NCI-H2227 treated with DMSO at 0.1 percent for 48 hours (cell line): ENCODE results near the gene ZRANB1.

Source experiments
- DNase-seq: peaks from one replicate; lab custom pipeline; 2025; lab: John Stamatoyannopoulos, UW

ZRANB1 gene

GRCh38 chr10:125018576-125019143 is 76.7 kb downstream of the ZRANB1 start:
- DNase-seq: no peak

DNA sequence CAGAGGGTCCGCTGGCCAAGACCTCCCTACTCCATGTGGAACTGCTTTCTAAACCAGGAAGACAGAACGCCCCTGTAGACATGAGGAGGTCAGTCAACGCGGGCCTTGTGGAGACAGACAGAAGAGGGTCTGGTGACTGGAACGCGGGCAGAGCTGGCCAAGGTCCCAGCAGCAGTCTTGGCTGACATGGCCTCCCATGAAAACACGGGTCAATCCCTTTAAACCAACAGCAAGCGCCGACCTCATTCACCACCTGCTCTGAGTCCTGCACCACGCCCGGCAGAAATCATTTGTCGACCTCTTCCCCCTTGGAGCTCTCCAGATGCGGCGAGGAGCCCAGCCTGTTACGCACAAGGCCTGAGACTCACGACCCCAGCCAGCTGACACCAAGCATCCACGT is 78.5 kb downstream of the ZRANB1 start:
- no peak for DNase-seq

GRCh38 chr10:125020871-125021270 is 78.9 kb downstream of the ZRANB1 start:
- DNase-seq: no peak

- DNase-seq: no peak
These were observed 79.9 kb downstream of the ZRANB1 start for GRCh38 chr10:125021686-125022344.

- no peak for DNase-seq
These were observed 80.7 kb downstream of the ZRANB1 start for GRCh38 chr10:125022671-125023070.

DNA sequence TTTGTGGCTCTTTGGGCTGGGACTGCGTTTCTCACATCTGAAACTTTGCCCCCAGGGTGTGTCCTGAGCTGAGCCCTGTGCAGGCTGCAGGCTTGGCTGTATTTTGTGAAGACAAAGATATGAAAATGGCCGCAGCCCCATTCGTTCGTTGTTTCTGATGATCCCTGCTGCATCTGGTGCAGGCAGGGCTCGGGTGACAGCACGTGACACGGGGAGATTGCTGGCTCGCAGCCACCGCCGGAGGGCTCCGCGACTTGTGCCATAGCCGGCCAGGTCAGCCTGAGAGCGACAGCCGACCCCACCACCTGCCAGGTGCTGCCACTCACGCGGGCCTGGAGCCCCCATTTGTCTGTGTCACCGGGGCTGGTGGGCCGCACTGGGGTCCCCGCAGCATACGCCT is 81.3 kb downstream of the ZRANB1 start:
- no peak for DNase-seq

DNA sequence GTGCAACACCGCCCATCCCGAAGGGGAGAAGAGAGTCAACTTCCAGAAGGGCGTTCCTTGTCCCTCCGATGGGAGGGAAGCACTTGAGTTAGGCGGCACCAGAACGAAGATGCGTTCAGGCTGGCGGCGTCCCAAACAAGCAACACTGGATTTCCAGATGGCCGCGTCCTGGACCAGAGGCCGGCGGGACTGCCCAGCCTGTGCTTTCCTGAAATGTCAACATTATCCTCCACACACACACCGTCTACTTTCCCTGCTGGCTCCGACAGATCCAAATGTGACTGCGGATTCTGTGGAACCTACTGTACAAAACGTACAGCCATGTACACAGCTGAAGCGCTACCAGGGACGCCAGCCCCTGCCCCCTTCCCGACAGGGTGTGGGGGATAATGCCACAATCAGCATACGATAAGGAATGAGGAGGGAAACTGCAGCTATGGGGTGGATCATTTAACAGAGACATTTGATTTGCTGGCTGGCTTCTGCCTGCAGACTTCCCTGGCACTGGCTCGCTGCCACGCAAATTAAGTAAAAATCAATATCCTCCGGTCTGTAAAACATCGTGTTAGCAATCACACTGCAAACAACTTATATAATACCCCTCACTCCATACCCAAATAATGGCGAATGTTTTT is 82.1 kb downstream of the ZRANB1 start:
- peak; percentile 55 for DNase-seq

- no peak for DNase-seq
These were observed 82.7 kb downstream of the ZRANB1 start for GRCh38 chr10:125024497-125025234.

- DNase-seq: no peak
These were observed 83.4 kb downstream of the ZRANB1 start for GRCh38 chr10:125025341-125025740.

DNA sequence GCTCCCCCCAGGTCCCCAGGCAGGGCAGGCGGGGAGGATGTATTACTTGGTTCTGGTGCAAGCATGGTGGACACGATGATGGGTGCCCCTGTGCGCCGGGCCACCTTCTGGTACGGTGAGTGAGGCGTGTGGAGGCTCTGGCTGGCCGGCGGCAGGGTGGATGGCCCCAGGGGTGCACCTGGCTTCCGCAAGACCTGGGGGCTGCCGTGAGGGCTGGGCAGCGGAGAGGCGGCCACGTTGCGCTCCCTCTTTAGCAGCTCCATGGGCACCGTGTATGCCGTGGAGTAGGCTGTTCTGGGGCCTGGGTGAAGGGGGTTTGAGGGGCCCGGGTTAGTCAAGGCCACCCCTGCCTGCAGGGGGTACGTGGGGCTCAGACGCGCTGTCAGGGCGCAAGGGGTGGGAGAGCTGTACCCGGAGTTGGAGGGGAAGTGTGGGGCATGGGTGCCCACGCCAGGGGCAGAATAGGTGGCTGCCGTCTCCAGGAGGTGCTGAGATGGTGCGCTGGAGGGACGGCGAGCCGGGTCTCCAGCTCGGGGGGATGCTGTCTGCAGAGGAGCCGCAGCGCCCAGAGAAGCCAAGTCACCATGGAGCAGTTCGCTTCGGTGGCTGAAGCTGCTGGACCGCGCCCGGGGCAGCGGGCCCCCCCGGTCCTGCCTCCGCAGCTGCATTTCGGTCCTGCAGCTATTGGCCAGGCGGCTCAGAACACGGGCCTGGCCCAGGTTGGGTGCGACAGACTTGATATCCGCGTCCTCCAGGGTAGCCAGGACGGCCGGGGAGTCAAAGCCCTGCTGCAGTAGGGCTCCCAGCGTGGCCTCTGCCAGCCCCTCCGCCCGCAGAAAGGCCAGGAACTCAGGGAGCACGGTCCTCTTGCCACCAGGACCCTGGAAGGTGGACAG is 84.4 kb downstream of the ZRANB1 start:
- no peak for DNase-seq

DNA sequence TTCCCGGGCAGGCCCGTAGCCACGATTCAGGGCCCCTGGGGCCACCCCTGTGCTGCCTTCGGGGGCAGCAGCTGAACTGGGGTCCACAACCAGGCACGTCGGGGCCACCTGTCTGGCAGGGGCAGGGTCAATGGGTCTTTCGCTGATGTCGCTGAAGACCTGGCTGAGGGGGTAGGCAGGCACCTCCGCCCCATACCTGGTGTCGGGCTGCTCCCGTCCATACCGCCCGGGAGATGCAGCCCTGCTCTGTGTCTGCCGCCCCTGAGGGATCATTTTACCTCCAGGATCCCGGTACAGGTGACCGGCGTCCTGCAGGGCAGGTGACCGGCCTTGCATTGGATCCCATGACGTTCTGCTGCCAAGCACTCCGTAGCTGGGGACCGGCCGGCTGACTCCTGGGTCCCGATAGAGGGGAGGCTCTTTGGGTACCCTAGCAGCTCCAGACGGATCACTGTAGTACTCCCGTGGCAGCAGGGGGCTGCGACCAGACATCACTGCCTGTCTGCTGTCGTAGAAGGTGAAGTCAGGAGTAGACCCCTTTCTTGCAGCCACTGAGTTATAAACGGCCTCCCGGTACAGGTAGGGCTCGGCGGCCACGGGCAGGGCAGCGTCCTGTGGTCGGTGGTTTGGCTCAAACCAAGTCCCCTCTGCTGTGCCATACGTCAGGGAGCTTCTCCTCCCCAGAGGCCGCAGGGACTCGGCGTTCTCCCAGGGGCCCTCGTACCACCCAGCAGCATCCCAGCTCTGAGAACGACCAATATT is 85.2 kb downstream of the ZRANB1 start:
- no peak for DNase-seq

- DNase-seq: no peak
These were observed 86.2 kb downstream of the ZRANB1 start for GRCh38 chr10:125027871-125028869.

DNA sequence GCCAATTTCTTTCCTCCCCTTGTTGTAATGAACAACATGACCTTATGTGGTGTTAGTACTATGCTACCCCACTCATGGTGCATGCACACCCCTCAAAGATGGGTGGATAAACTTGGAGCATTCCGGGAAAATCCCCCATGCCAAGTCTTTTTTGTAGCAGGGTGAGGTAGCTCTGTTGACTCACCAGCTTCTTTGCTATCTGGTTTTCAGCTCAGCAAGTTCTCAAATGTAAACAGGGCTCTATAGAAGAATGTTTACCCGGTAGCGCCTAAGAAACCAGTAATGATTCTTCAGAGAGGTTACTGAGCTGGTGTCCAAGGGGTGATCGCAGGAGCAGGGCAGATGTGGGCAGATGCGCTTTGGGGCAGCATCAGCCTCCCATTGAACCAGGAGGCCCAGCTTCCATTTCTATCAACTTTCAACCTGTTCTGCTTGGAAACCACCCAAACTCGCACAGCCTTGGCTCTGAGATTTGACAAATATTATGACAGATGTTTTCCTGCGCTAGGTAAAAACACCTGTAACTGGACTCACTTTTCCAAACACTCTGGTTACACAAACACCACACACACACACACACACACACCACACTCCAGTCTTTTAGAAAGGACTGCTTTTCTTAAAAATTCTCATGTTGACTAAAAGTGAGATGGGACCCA is 87.8 kb downstream of the ZRANB1 start:
- DNase-seq: no peak

- no peak for DNase-seq
These were observed 88.8 kb downstream of the ZRANB1 start for GRCh38 chr10:125030567-125031197.

DNA sequence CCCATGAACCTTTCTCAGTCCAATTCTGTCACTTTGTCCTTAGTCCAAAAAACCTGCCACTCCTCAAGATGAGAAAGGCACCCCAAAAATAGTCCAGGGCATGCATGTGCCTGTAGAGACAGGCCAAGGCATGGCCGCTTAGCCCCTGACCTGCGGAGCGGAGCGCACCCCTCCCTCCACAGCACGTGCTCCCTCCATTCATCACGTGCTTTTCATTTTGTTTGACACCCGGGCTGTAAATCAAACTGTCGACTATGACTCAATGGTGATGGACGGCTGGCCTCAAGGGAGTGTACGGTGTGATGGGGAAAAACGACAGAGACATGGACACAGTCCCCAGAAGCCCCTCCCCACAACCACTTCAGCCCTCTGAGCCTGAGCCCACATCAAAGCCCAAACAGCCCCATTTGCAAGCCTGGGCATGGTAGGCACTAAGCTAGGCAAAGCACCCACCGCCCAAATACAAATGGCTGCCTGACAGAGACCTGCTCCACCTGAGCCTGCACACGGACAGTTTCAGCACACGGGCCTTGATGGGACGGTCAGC is 90.6 kb downstream of the ZRANB1 start:
- no peak for DNase-seq

DNA sequence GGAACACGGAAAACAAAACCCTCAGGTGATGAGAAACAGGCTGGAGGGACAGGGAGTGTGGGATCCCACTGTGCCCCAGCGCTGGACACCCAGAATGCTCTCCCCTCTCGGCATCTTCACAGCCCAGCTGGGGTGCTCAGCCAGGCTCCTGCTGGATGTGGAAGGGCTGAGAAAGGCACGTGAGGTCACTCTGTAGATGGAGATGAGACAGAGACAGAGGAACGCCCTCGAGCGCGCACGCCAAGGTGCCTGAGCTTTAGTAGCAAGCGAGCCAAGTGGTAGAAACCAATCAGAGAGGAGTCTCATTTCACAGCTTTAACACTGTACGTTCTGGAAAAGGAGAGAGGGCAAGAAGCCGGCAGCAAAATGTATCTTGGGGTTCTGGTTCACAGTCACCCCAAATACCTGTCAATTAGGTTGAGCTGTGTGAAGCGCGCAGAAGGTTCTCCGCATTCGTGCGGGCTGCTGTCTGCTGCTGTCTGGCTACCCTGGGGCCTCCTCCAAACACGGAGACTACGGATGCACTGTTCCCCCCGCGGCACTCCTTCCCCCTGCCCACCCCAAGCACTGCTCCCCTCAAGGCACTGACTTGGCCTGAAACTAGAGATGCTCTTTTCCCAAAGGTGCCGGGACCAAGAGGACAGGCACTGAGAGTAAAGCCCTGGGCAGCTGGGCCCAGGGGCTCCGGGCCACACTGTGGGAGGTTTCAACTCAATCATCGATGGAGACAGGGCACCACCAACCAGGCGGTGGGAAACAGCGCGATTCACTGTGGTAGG is 91.4 kb downstream of the ZRANB1 start:
- no peak for DNase-seq

DNA sequence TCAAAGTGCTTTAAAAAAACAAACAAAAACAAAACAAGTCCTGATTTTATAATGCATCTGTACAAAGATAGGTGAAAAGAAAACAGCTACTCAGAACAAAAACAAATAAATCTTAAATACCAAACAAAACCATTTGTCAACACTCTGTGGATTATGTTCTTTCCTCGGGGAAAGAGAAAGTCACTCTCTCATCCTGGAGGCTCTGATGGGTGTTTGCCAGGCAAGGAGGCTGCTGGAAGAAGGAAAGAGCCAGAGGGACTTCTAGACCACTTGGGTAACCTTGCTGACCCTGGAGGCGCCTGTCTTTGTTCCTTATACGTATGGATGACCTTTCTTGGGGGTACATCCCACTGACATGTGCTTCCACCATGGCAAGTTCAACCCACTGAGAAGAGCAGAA is 92.8 kb downstream of the ZRANB1 start:
- no peak for DNase-seq

GRCh38 chr10:125035136-125035535 is 93.2 kb downstream of the ZRANB1 start:
- DNase-seq: no peak
